ENCODE results near the gene MTUS2.

MTUS2 gene

DNA sequence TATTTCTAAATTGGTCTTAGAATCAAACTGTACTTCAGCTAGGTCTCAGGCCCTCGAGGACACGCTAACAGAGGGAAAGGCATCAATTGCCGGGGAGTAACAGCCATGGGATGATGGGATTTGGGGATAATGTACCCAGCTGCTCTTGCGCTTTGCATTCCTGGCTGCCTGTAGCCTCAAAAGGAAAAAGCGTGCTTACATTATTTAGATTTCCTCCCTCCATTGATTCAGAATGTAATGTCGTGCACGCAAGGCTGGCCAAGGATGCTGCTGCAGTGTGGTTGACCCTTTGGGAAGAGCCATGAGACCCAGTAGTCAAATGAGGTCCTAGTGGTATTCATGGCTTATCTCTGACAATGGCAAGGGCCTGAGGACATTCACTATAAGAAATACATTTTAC, 680.2 kb downstream of the MTUS2 start:
- H3K4me1 ChIP-seq (ENCODE audit: control insufficient read depth, low read length), result peaks cover 16% of the 10 kb centered on the region
- H3K79me2 ChIP-seq (ENCODE audit: control insufficient read depth, low read length), result no peaks in the 10 kb centered on the region
- H3K27me3 ChIP-seq (ENCODE audit: control insufficient read depth, low read length), result peaks cover 36% of the 10 kb centered on the region
- no peak overlapping the region for H3K4me3 ChIP-seq (ENCODE audit: low read length)
- H3F3A ChIP-seq (ENCODE audit: control insufficient read depth, insufficient read depth), result 0 out of 2 replicates have a peak, but pooled peaks cover under 1% of the 10 kb centered on the region
- no peaks in the 10 kb centered on the region for H3K36me3 ChIP-seq (ENCODE audit: control insufficient read depth, low read length)
- H3K9me2 ChIP-seq (replicated peaks; ENCODE audit: control insufficient read depth, low read length), result no peaks in the 10 kb centered on the region
- no peak overlapping the region for H3K27ac ChIP-seq (ENCODE audit: low read depth, low read length)
- H3K9me3 ChIP-seq (ENCODE audit: control insufficient read depth, insufficient read depth, low read length), result no peaks in the 10 kb centered on the region
- peaks cover 4% of the 10 kb centered on the region for H4K20me1 ChIP-seq (ENCODE audit: control insufficient read depth, insufficient read depth, low read depth, low read length)
- TF ChIP-seq EZH2phosphoT487 (IDR thresholded peaks at IDR 0.05; ENCODE audit: borderline replicate concordance, low read length), result no peak
- TF ChIP-seq, protein P1, sequence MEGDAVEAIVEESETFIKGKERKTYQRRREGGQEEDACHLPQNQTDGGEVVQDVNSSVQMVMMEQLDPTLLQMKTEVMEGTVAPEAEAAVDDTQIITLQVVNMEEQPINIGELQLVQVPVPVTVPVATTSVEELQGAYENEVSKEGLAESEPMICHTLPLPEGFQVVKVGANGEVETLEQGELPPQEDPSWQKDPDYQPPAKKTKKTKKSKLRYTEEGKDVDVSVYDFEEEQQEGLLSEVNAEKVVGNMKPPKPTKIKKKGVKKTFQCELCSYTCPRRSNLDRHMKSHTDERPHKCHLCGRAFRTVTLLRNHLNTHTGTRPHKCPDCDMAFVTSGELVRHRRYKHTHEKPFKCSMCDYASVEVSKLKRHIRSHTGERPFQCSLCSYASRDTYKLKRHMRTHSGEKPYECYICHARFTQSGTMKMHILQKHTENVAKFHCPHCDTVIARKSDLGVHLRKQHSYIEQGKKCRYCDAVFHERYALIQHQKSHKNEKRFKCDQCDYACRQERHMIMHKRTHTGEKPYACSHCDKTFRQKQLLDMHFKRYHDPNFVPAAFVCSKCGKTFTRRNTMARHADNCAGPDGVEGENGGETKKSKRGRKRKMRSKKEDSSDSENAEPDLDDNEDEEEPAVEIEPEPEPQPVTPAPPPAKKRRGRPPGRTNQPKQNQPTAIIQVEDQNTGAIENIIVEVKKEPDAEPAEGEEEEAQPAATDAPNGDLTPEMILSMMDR (IDR thresholded peaks at IDR 0.05; ENCODE audit: low read depth, low read length, poor library complexity, severe bottlenecking), result no peak
- H3K4me2 ChIP-seq (ENCODE audit: low read length), result no peak overlapping the region

DNA sequence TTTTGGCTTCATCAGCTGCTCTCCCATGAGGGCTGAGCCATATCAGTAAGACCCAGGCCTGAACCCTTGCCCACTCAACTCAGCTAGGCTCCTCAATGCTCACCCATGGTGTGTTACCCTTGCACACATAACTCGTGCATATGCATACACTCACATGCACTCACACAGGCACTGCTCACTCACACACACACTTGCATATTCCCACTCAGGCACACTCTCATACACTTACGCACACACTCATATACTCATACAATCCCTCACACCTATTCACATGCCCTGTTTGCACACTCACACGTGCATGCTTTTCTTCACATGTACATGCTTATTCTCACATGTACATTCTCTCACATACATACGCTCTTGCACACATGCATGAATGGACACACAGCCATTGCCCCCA, 681.5 kb downstream of the MTUS2 start:
- Histone ChIP-seq H3K4me2 (ENCODE audit: low read length) (no peak overlapping the region), H3K9me2 (replicated peaks; ENCODE audit: control insufficient read depth, low read length) (no peaks in the 10 kb centered on the region), H3K27ac (ENCODE audit: low read depth, low read length) (no peak overlapping the region), H3F3A (ENCODE audit: control insufficient read depth, insufficient read depth) (no peaks in the 10 kb centered on the region), H3K9me3 (ENCODE audit: control insufficient read depth, insufficient read depth, low read length) (no peaks in the 10 kb centered on the region), H3K27me3 (ENCODE audit: control insufficient read depth, low read length) (peaks cover 31% of the 10 kb centered on the region), H4K20me1 (ENCODE audit: control insufficient read depth, insufficient read depth, low read depth, low read length) (no peaks in the 10 kb centered on the region; the same call in 1 of the 2 replicates), H3K4me3 (ENCODE audit: low read length) (no peak overlapping the region), H3K36me3 (ENCODE audit: control insufficient read depth, low read length) (no peaks in the 10 kb centered on the region), H3K4me1 (ENCODE audit: control insufficient read depth, low read length) (peaks cover 3% of the 10 kb centered on the region), H3K79me2 (ENCODE audit: control insufficient read depth, low read length) (no peaks in the 10 kb centered on the region)
- TF ChIP-seq, protein P1 (IDR thresholded peaks at IDR 0.05; ENCODE audit: low read depth, low read length, poor library complexity, severe bottlenecking), result no peak
- TF ChIP-seq EZH2phosphoT487 (IDR thresholded peaks at IDR 0.05; ENCODE audit: borderline replicate concordance, low read length), result no peak

DNA sequence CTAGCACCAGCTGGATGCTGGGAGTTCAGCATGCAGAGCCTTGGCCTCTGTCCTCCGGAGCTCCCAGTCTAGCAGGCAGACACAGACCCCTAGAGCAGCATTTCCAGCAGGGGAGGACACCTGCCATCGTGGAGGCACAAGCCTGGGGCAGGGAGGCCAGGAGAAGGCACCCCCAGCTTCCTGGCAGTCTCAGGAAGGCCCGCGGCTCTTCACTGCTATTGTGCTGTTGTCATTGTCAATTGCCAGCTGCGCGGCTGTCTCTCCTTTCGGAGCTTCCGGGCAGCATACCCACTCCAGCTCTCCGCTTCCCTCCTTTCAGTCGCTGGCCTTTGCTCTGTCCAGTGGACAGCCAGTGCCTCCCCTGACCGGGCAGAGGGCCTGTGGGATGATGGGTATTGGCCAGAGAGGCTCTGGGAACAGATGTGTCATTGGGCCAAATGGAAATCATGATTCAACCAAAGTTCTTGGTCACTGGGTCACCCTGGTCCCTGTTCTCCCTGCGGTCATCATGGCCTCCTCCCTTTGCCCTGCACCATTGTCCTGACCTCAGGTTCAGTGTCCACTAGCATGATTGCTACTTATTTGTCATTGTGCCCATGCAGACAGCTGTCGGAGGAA, 682.4 kb downstream of the MTUS2 start:
- H3K9me2 ChIP-seq (replicated peaks; ENCODE audit: control insufficient read depth, low read length), result no peaks in the 10 kb centered on the region
- TF ChIP-seq, protein P1 (IDR thresholded peaks at IDR 0.05; ENCODE audit: low read depth, low read length, poor library complexity, severe bottlenecking), result no peak
- no peak for TF ChIP-seq EZH2phosphoT487 (IDR thresholded peaks at IDR 0.05; ENCODE audit: borderline replicate concordance, low read length)

More for the DNA sequence above, 682.4 kb downstream of the MTUS2 start:
- H3K4me1 ChIP-seq (ENCODE audit: control insufficient read depth, low read length), result no peaks in the 10 kb centered on the region
- no peaks in the 10 kb centered on the region for H3K9me3 ChIP-seq (ENCODE audit: control insufficient read depth, insufficient read depth, low read length)
- H3K79me2 ChIP-seq (ENCODE audit: control insufficient read depth, low read length), result no peaks in the 10 kb centered on the region
- H3K27ac ChIP-seq (ENCODE audit: low read depth, low read length), result no peak overlapping the region
- H3K27me3 ChIP-seq (ENCODE audit: control insufficient read depth, low read length), result peaks cover 25% of the 10 kb centered on the region
- H3F3A ChIP-seq (ENCODE audit: control insufficient read depth, insufficient read depth), result no peaks in the 10 kb centered on the region
- H3K36me3 ChIP-seq (ENCODE audit: control insufficient read depth, low read length), result no peaks in the 10 kb centered on the region
- no peaks in the 10 kb centered on the region; the same call in 1 of the 2 replicates for H4K20me1 ChIP-seq (ENCODE audit: control insufficient read depth, insufficient read depth, low read depth, low read length)
- H3K4me3 ChIP-seq (ENCODE audit: low read length), result no peak overlapping the region
- no peak overlapping the region for H3K4me2 ChIP-seq (ENCODE audit: low read length)

Data from DOHH2 (cell line).